HEK293T (cell line): ENCODE data around the gene NDUFA8.

Experiments
- ARNT ChIP-seq: fragments of 450-650 bp; IDR thresholded peaks from 2 replicates; pipeline ENCODE4 v1.6.1; 2017; ENCODE audit warnings: mild to moderate bottlenecking
- ELF4 ChIP-seq: fragments of 450-650 bp; IDR thresholded peaks from 2 replicates; pipeline ENCODE4 v1.6.1; 2017; ENCODE audit warnings: antibody characterized with exemption
- FOXK2 ChIP-seq: fragments of 450-650 bp; IDR thresholded peaks from 2 replicates; pipeline ENCODE4 v1.6.1; 2016; ENCODE audit warnings: mild to moderate bottlenecking
- FOXM1 ChIP-seq: fragments of 450-650 bp; IDR thresholded peaks from 2 replicates; pipeline ENCODE4 v1.6.1; 2017; ENCODE audit warnings: mild to moderate bottlenecking, borderline replicate concordance
- L3MBTL2 ChIP-seq: fragments of 450-650 bp; conservative IDR thresholded peaks from 2 replicates; pipeline ENCODE4 v1.6.1; 2016; ENCODE audit warnings: mild to moderate bottlenecking
- LEF1 ChIP-seq: fragments of 450-650 bp; IDR thresholded peaks from 2 replicates; pipeline ENCODE4 v1.6.1; 2017; ENCODE audit warnings: mild to moderate bottlenecking, borderline replicate concordance
- NFRKB ChIP-seq: fragments of 450-650 bp; IDR thresholded peaks from 2 replicates; pipeline ENCODE4 v1.6.1; 2016; ENCODE audit warnings: mild to moderate bottlenecking, moderate library complexity
- SP1 ChIP-seq: fragments of 450-650 bp; IDR thresholded peaks from 2 replicates; pipeline ENCODE4 v1.6.1; 2017

DNA sequence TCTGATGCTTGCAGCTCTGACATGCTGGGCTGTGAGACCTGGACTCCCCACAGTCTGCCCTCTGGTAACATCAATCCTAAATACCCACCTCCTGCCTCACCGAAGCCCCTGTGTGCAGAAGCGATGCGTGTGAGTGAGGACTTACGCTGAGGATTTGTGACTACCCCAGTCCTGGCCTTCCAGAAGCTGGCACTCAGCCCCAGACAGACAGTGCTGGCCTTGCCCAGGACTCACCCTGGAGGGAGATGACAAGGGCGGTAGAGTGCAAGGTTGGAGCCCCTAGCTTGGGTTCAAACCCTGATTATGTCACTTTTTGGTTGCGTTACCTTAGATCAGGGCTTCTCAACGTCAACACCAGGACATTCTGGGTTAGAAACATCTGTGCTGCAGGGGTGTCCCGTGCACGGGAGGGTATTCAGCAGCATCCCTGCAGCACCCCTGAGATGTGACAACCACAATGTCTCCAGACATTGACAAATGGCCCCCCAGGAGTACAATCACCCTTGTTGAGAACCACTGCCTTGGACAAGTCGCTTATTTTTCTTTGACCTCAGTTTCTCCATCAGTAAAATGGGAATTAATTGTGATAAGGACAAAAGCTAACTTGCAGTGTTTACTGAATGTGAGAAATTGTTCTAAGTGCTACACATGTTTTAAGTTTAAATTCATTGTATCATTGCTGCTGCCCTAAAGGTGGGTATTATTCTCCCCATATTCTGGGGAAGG, 43.0 kb downstream of the NDUFA8 start:
- TF ChIP-seq FOXM1 (no peak), SP1 (no peak), ELF4 (no peak), LEF1 (no peak), NFRKB (no peak), L3MBTL2 (no peak), FOXK2 (no peak), ARNT (no peak)
